ENCODE results near the gene SPRR4. TPM values are rescaled to one million over a fixed set of nuclear protein-coding genes. Genes with fewer than 3 reads are reported as not detected.
"Not testable (repeated sequence)": the region's sequence is repeated elsewhere in the genome, so short reads cannot be mapped to it uniquely, and the experiment has no call there.

SPRR4 gene
- total RNA-seq, 1 experiment from 2014 or later: not detected

- Mint-ChIP-seq H3K27me3 (ENCODE audit: insufficient read depth, unreplicated experiment) (no peaks in the 10 kb centered on the region), H3K36me3 (ENCODE audit: insufficient read depth, unreplicated experiment) (no peaks in the 10 kb centered on the region), H3K9me3 (ENCODE audit: unreplicated experiment) (peaks cover 5% of the 10 kb centered on the region), H3K4me1 (ENCODE audit: insufficient read depth, unreplicated experiment) (peaks cover 16% of the 10 kb centered on the region), H3K4me3 (ENCODE audit: unreplicated experiment) (no peak overlapping the region), H3K27ac (ENCODE audit: low read depth, unreplicated experiment) (peak overlapping the region; percentile 0)
- intact Hi-C loops (cut with micrococcal nuclease): no loop called here
- ChIA-PET POLR2A (interaction anchor here (0.6 to 1.5 kb wide), 6 partner anchors 8 to 520 kb away, joined by 3 to 5 read pairs (median 4); no protein-coding TSS in a partner anchor), CTCF (interaction anchor here (0.6 to 1.8 kb wide), 7 partner anchors 33 to 222 kb away, joined by 3 to 8 read pairs (median 3); no protein-coding TSS in a partner anchor)
- TF ChIP-seq CTCF (IDR thresholded peaks at IDR 0.05; ENCODE audit: unreplicated experiment): no peak
- DNase-seq (ENCODE audit: unreplicated experiment): peak; percentile 30
- BruUV-seq (replicated peaks): no TSS peak
Observed at GRCh38 chr1:153000294-153000693, 29.8 kb downstream of the SPRR4 start.

GRCh38 chr1:153001382-153001781 lies 30.9 kb downstream of the SPRR4 start, which contains the start of gene SPRR3:
Gene SPRR3, plus strand, starts transcription at chr1:153001749. Its CDS starts 1,272 bp downstream, at chr1:153003021.
- no peak within 1 kb of the TSS for H3K4me3 Mint-ChIP-seq (ENCODE audit: unreplicated experiment)
- POLR2A ChIA-PET: interaction anchor here (0.6 kb wide), 1 partner anchor 45 kb away, joined by 3 read pairs; no protein-coding TSS in a partner anchor
- DNase-seq (ENCODE audit: unreplicated experiment): no peak
- H3K27me3 Mint-ChIP-seq (ENCODE audit: insufficient read depth, unreplicated experiment): no peaks in the 10 kb centered on the region
- TF ChIP-seq CTCF (IDR thresholded peaks at IDR 0.05; ENCODE audit: unreplicated experiment): no peak
- no peaks in the 10 kb centered on the region for H3K36me3 Mint-ChIP-seq (ENCODE audit: insufficient read depth, unreplicated experiment)
- no peaks in the 10 kb centered on the region for H3K9me3 Mint-ChIP-seq (ENCODE audit: unreplicated experiment)
- no TSS peak for BruUV-seq (replicated peaks)
- CTCF ChIA-PET: interaction anchor here (0.6 to 0.9 kb wide), 2 partner anchors 29 to 31 kb away, joined by 3 read pairs; no protein-coding TSS in a partner anchor
- H3K4me1 Mint-ChIP-seq (ENCODE audit: insufficient read depth, unreplicated experiment): peaks cover 16% of the 10 kb centered on the region
- peak within 1 kb of the TSS; percentile 0 for H3K27ac Mint-ChIP-seq (ENCODE audit: low read depth, unreplicated experiment)
- intact Hi-C loops (cut with micrococcal nuclease): no loop called here

GRCh38 chr1:153011235-153011758 lies 40.8 kb downstream of the SPRR4 start:
- H3K27ac Mint-ChIP-seq (ENCODE audit: low read depth, unreplicated experiment); H3K27me3 Mint-ChIP-seq (ENCODE audit: insufficient read depth, unreplicated experiment); BruUV-seq (replicated peaks); H3K4me3 Mint-ChIP-seq (ENCODE audit: unreplicated experiment); H3K9me3 Mint-ChIP-seq (ENCODE audit: unreplicated experiment); intact Hi-C loops (cut with micrococcal nuclease); H3K4me1 Mint-ChIP-seq (ENCODE audit: insufficient read depth, unreplicated experiment); H3K36me3 Mint-ChIP-seq (ENCODE audit: insufficient read depth, unreplicated experiment); DNase-seq (ENCODE audit: unreplicated experiment): not testable (repeated sequence)
- POLR2A ChIA-PET: interaction anchor here (0.7 kb wide), 1 partner anchor 24 kb away, joined by 3 read pairs; no protein-coding TSS in a partner anchor
- CTCF ChIA-PET: interaction anchor here (1.2 kb wide), 1 partner anchor 33 kb away, joined by 4 read pairs; no protein-coding TSS in a partner anchor

GRCh38 chr1:153021829-153022228 lies 51.4 kb downstream of the SPRR4 start:
- CTCF ChIA-PET: interaction anchor here (1.0 to 1.4 kb wide), 3 partner anchors 95 to 368 kb away, joined by 3 to 4 read pairs (median 4); no protein-coding TSS in a partner anchor
- POLR2A ChIA-PET: not testable (repeated sequence)

More at GRCh38 chr1:153021829-153022228, 51.4 kb downstream of the SPRR4 start:
- intact Hi-C loops (cut with micrococcal nuclease); H3K9me3 Mint-ChIP-seq (ENCODE audit: unreplicated experiment); H3K27ac Mint-ChIP-seq (ENCODE audit: low read depth, unreplicated experiment); H3K4me1 Mint-ChIP-seq (ENCODE audit: insufficient read depth, unreplicated experiment); H3K4me3 Mint-ChIP-seq (ENCODE audit: unreplicated experiment); DNase-seq (ENCODE audit: unreplicated experiment); BruUV-seq (replicated peaks); H3K27me3 Mint-ChIP-seq (ENCODE audit: insufficient read depth, unreplicated experiment); H3K36me3 Mint-ChIP-seq (ENCODE audit: insufficient read depth, unreplicated experiment): not testable (repeated sequence)

Other genes with a start within 250 kb of the SPRR4 start
- 0.12 and 0.25 TPM in 2 replicates for gene KPRP, start 212.6 kb upstream of the SPRR4 start, total RNA-seq (2022)
- gene LCE1F, start 195.5 kb upstream of the SPRR4 start, total RNA-seq (2022): not detected in 2 replicates
- gene LCE1E, start 184.4 kb upstream of the SPRR4 start, total RNA-seq (2022): 1.3 and 1.9 TPM in 2 replicates
- not detected in 2 replicates for gene LCE1D, start 173.9 kb upstream of the SPRR4 start, total RNA-seq (2022)
- 1.4 and 1.9 TPM in 2 replicates for gene LCE1C, start 164.0 kb upstream of the SPRR4 start, total RNA-seq (2022)
- 1.3 and 2.0 TPM in 2 replicates for gene LCE1B, start 158.7 kb upstream of the SPRR4 start, total RNA-seq (2022)
- gene LCE1A, start 143.2 kb upstream of the SPRR4 start, total RNA-seq (2022): not detected in 2 replicates
- gene LCE6A, start 127.8 kb upstream of the SPRR4 start, total RNA-seq (2022): not detected in 2 replicates
- not detected in 2 replicates for gene LCE7A, start 110.7 kb upstream of the SPRR4 start, total RNA-seq (2022)
- not detected in 2 replicates for gene SMCP, start 92.3 kb upstream of the SPRR4 start, total RNA-seq (2022)
- 0.33 and 0.56 TPM in 2 replicates for gene IVL, start 62.1 kb upstream of the SPRR4 start, total RNA-seq (2022)
- not detected in 2 replicates for gene SPRR5, start 23.4 kb upstream of the SPRR4 start, total RNA-seq (2022)
- gene SPRR1A, start 13.4 kb downstream of the SPRR4 start, total RNA-seq (2022): not detected in 2 replicates
- not detected in 2 replicates for gene SPRR3, start 31.1 kb downstream of the SPRR4 start, total RNA-seq (2022)
- 3.5 and 4.0 TPM in 2 replicates for gene SPRR1B, start 60.6 kb downstream of the SPRR4 start, total RNA-seq (2022)
- gene SPRR2D, start 70.5 kb downstream of the SPRR4 start, total RNA-seq (2022): 430 and 1,071 TPM in 2 replicates
- gene SPRR2A, start 86.9 kb downstream of the SPRR4 start, total RNA-seq (2022): 7.0 and 15.0 TPM in 2 replicates
- not detected in 2 replicates for gene SPRR2B, start 101.0 kb downstream of the SPRR4 start, total RNA-seq (2022)
- not detected in 2 replicates for gene SPRR2E, start 123.9 kb downstream of the SPRR4 start, total RNA-seq (2022)
- not detected in 2 replicates for gene SPRR2F, start 142.9 kb downstream of the SPRR4 start, total RNA-seq (2022)
- gene SPRR2G, start 180.2 kb downstream of the SPRR4 start, total RNA-seq (2022): not detected in 2 replicates
- gene LELP1, start 232.8 kb downstream of the SPRR4 start, total RNA-seq (2022): not detected in 2 replicates
- not detected in 2 replicates for gene PRR9, start 246.9 kb downstream of the SPRR4 start, total RNA-seq (2022)